ENCODE results near the gene ACTRT2.

Gene ACTRT2

GRCh38 chr1:3069491-3070308, 48.4 kb downstream of the ACTRT2 start:
- no peak for DNase-seq (ENCODE audit: low read depth)

- DNase-seq (ENCODE audit: low read depth) = no peak
These were observed 49.0 kb downstream of the ACTRT2 start for GRCh38 chr1:3070309-3070643.

GRCh38 chr1:3070644-3071564, 49.6 kb downstream of the ACTRT2 start:
- DNase-seq (ENCODE audit: low read depth) = no peak

- DNase-seq (ENCODE audit: low read depth) = no peak
These were observed 50.5 kb downstream of the ACTRT2 start for GRCh38 chr1:3071565-3072390.
